GM12891 (cell line): Measurements from ENCODE around the gene ENTPD5.

ENCODE experiments used
- DNase-seq: peaks from one replicate; pipeline ENCODE4 v3.0.0; 2011; ENCODE audit warnings: low spot score; ENCODE audit not compliant: insufficient read length
- FAIRE-seq: peaks from 2 replicates; lab custom pipeline; 2011; peaks lifted over from hg19 to GRCh38; lab: Jason Lieb, UNC
- PAX5 ChIP-seq: IDR thresholded peaks from 2 replicates; pipeline ENCODE4 v1.6.1; 2011; ENCODE audit warnings: low read length, moderate library complexity, mild to moderate bottlenecking; ENCODE audit not compliant: insufficient read depth, severe bottlenecking
- POLR2A ChIP-seq: IDR thresholded peaks from 2 replicates; pipeline ENCODE4 v1.6.1; 2011; ENCODE audit warnings: low read depth, low read length, control low read depth
- POLR2AphosphoS5 ChIP-seq: IDR thresholded peaks from 2 replicates; pipeline ENCODE4 v1.6.1; 2011; ENCODE audit warnings: low read depth, low read length, control low read depth
- POU2F2 ChIP-seq: IDR thresholded peaks from 2 replicates; pipeline ENCODE4 v1.6.1; 2011; ENCODE audit warnings: low read depth, mild to moderate bottlenecking, control low read depth, low read length, moderate library complexity
- SPI1 ChIP-seq: IDR thresholded peaks from 2 replicates; pipeline ENCODE4 v1.6.1; 2011; ENCODE audit warnings: low read depth, low read length, control low read depth
- TAF1 ChIP-seq: IDR thresholded peaks from 2 replicates; pipeline ENCODE4 v1.6.1; 2011; ENCODE audit warnings: low read depth, low read length, control low read depth

ENTPD5 gene

GRCh38 chr14:74038020-74038859, 19.2 kb upstream of the ENTPD5 start:
- no peak for TF ChIP-seq TAF1
- TF ChIP-seq POLR2A, result no peak
- no peak for TF ChIP-seq POU2F2
- TF ChIP-seq PAX5, result no peak
- TF ChIP-seq POLR2AphosphoS5, result no peak
- no peak for TF ChIP-seq SPI1
- DNase-seq (peak; percentile 12), FAIRE-seq (peak; percentile 62)

GRCh38 chr14:74035556-74035955, 16.5 kb upstream of the ENTPD5 start:
- DNase-seq (no peak), FAIRE-seq (no peak)
- TF ChIP-seq SPI1, result no peak
- TF ChIP-seq TAF1, result no peak
- TF ChIP-seq POLR2AphosphoS5, result no peak
- TF ChIP-seq PAX5, result no peak
- no peak for TF ChIP-seq POLR2A
- TF ChIP-seq POU2F2, result no peak

GRCh38 chr14:74034572-74034971, 15.5 kb upstream of the ENTPD5 start:
- TF ChIP-seq POLR2A, result no peak
- TF ChIP-seq SPI1, result no peak
- no peak for TF ChIP-seq POLR2AphosphoS5
- TF ChIP-seq PAX5, result no peak
- TF ChIP-seq TAF1, result no peak
- no peak for TF ChIP-seq POU2F2
- FAIRE-seq, result no peak

GRCh38 chr14:74029136-74029535, 10.0 kb upstream of the ENTPD5 start:
- DNase-seq (no peak), FAIRE-seq (no peak)
- TF ChIP-seq SPI1, result no peak
- TF ChIP-seq POU2F2, result no peak
- TF ChIP-seq PAX5, result no peak
- no peak for TF ChIP-seq TAF1
- TF ChIP-seq POLR2A, result no peak
- TF ChIP-seq POLR2AphosphoS5, result no peak

More at GRCh38 chr14:74034572-74034971, 15.5 kb upstream of the ENTPD5 start:
- DNase-seq, result no peak

- no peak for DNase-seq
- TF ChIP-seq POLR2A, result no peak
- TF ChIP-seq POU2F2, result no peak
- no peak for TF ChIP-seq SPI1
- no peak for TF ChIP-seq PAX5
- no peak for TF ChIP-seq TAF1
- no peak for TF ChIP-seq POLR2AphosphoS5
- no peak for FAIRE-seq
Observed at GRCh38 chr14:74022346-74022745, 3.3 kb upstream of the ENTPD5 start.

- DNase-seq (no peak), FAIRE-seq (no peak)
- TF ChIP-seq POU2F2 (0 out of 2 replicates have a peak, but pooled peaks have one; percentile 17), PAX5 (no peak)
Observed at GRCh38 chr14:74019408-74020137, 485 bp upstream of the ENTPD5 start.

GRCh38 chr14:74018174-74018585, 908 bp downstream of the ENTPD5 start:
- no peak for FAIRE-seq
- TF ChIP-seq POU2F2, result no peak
- no peak for TF ChIP-seq POLR2A
- TF ChIP-seq POLR2AphosphoS5, result no peak
- TF ChIP-seq TAF1, result no peak
- no peak for DNase-seq

GRCh38 chr14:74015963-74016362, 3.1 kb downstream of the ENTPD5 start:
- TF ChIP-seq SPI1 (no peak), POLR2A (no peak), POLR2AphosphoS5 (no peak), PAX5 (no peak), POU2F2 (no peak), TAF1 (no peak)
- DNase-seq (no peak), FAIRE-seq (no peak)

GRCh38 chr14:74015176-74015575, 3.9 kb downstream of the ENTPD5 start:
- no peak for FAIRE-seq
- TF ChIP-seq POU2F2 (no peak), POLR2A (no peak), TAF1 (no peak), PAX5 (no peak), SPI1 (no peak), POLR2AphosphoS5 (no peak)
- DNase-seq, result no peak
